Measurements from ENCODE around the gene CADM2. TPM values are rescaled to one million over a fixed set of nuclear protein-coding genes. Genes with fewer than 3 reads are reported as not detected.

CADM2 gene
- total RNA-seq, 1 experiment from 2014 or later = 0.64 TPM

DNA sequence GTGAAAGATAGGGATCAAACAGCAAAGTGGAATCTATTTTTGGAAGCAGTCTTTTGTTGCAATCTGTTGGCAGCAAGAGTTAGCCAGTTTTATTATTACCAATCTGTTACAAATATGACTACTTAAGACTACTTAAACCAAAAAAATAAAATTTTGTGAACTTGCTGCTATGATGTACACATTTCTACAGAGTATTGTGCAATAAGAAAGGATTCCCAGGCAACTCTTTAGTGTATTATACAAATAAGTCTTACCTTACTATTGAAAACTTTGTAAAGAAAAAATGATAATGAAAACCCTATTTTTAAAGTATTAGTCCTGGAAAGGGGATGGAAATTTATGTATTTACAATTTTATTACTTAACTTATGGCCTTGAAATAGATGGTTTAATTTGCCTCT is 44.7 kb downstream of the CADM2 start:
- Histone ChIP-seq H3K9me3 (ENCODE audit: control insufficient read depth, insufficient read depth, low read depth, low read length) (no peaks in the 10 kb centered on the region), H3K27ac (ENCODE audit: low read length) (no peak overlapping the region), H3K27me3 (ENCODE audit: control insufficient read depth, insufficient read depth, low read length) (no peaks in the 10 kb centered on the region), H3K36me3 (ENCODE audit: control insufficient read depth, insufficient read depth, low read length) (no peaks in the 10 kb centered on the region), H3K4me3 (ENCODE audit: low read depth in 2 of 2, low read length in 2 of 2) (no peak overlapping the region), H3K4me1 (ENCODE audit: control insufficient read depth, insufficient read depth, low read length) (no peaks in the 10 kb centered on the region)
- TF ChIP-seq POLR2AphosphoS5 (IDR thresholded peaks at IDR 0.05; ENCODE audit: low read depth, low read length) = no peak
- TF ChIP-seq TCF7L2 (IDR thresholded peaks at IDR 0.05; ENCODE audit: low read depth, low read length) = no peak
- no peak for TF ChIP-seq CTCF (IDR thresholded peaks at IDR 0.05)
- TF ChIP-seq, protein P1, sequence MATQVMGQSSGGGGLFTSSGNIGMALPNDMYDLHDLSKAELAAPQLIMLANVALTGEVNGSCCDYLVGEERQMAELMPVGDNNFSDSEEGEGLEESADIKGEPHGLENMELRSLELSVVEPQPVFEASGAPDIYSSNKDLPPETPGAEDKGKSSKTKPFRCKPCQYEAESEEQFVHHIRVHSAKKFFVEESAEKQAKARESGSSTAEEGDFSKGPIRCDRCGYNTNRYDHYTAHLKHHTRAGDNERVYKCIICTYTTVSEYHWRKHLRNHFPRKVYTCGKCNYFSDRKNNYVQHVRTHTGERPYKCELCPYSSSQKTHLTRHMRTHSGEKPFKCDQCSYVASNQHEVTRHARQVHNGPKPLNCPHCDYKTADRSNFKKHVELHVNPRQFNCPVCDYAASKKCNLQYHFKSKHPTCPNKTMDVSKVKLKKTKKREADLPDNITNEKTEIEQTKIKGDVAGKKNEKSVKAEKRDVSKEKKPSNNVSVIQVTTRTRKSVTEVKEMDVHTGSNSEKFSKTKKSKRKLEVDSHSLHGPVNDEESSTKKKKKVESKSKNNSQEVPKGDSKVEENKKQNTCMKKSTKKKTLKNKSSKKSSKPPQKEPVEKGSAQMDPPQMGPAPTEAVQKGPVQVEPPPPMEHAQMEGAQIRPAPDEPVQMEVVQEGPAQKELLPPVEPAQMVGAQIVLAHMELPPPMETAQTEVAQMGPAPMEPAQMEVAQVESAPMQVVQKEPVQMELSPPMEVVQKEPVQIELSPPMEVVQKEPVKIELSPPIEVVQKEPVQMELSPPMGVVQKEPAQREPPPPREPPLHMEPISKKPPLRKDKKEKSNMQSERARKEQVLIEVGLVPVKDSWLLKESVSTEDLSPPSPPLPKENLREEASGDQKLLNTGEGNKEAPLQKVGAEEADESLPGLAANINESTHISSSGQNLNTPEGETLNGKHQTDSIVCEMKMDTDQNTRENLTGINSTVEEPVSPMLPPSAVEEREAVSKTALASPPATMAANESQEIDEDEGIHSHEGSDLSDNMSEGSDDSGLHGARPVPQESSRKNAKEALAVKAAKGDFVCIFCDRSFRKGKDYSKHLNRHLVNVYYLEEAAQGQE (IDR thresholded peaks at IDR 0.05; ENCODE audit: insufficient read depth in 1 of 2, low read depth in 2 of 2, low read length in 1 of 2) = no peak
- TF ChIP-seq SIN3A (IDR thresholded peaks at IDR 0.05; ENCODE audit: borderline replicate concordance, insufficient read depth, low read depth, low read length) = no peak
- no TSS peak for BruUV-seq (replicated peaks)
- ATAC-seq = no peak
- ChIA-PET CTCF (no interaction called here), POLR2A (no interaction called here)
- no peak for DNase-seq (ENCODE audit: low read depth, low spot score)
- intact Hi-C loops (cut with micrococcal nuclease; ENCODE audit: unreplicated experiment) (no loop called here), in situ Hi-C loops (cut with HindIII; ENCODE audit: low pct_unique_long_range_greater_than_20kb, low sequenced_read_pairs) (no loop called here)

GRCh38 chr3:85004147-85004546 is 45.4 kb downstream of the CADM2 start:
- no peaks in the 10 kb centered on the region for H3K27me3 ChIP-seq (ENCODE audit: control insufficient read depth, insufficient read depth, low read length)
- no peaks in the 10 kb centered on the region for H3K36me3 ChIP-seq (ENCODE audit: control insufficient read depth, insufficient read depth, low read length)
- H3K4me1 ChIP-seq (ENCODE audit: control insufficient read depth, insufficient read depth, low read length) = no peaks in the 10 kb centered on the region
- no peak for ATAC-seq
- in situ Hi-C loops (cut with HindIII; ENCODE audit: low pct_unique_long_range_greater_than_20kb, low sequenced_read_pairs) = no loop called here
- no peak for TF ChIP-seq TCF7L2 (IDR thresholded peaks at IDR 0.05; ENCODE audit: low read depth, low read length)
- TF ChIP-seq, protein P1 (IDR thresholded peaks at IDR 0.05; ENCODE audit: insufficient read depth in 1 of 2, low read depth in 2 of 2, low read length in 1 of 2) = no peak
- TF ChIP-seq POLR2AphosphoS5 (IDR thresholded peaks at IDR 0.05; ENCODE audit: low read depth, low read length) = no peak
- TF ChIP-seq SIN3A (IDR thresholded peaks at IDR 0.05; ENCODE audit: borderline replicate concordance, insufficient read depth, low read depth, low read length) = no peak
- no peak for TF ChIP-seq CTCF (IDR thresholded peaks at IDR 0.05)
- DNase-seq (ENCODE audit: low read depth, low spot score) = no peak
- ChIA-PET CTCF (no interaction called here), POLR2A (no interaction called here)
- no peak overlapping the region for H3K4me3 ChIP-seq (ENCODE audit: low read depth in 2 of 2, low read length in 2 of 2)
- no peak overlapping the region for H3K27ac ChIP-seq (ENCODE audit: low read length)
- no peaks in the 10 kb centered on the region for H3K9me3 ChIP-seq (ENCODE audit: control insufficient read depth, insufficient read depth, low read depth, low read length)
- intact Hi-C loops (cut with micrococcal nuclease; ENCODE audit: unreplicated experiment) = no loop called here
- BruUV-seq (replicated peaks) = no TSS peak
